ENCODE measurements around the gene DCAF8.

DNA sequence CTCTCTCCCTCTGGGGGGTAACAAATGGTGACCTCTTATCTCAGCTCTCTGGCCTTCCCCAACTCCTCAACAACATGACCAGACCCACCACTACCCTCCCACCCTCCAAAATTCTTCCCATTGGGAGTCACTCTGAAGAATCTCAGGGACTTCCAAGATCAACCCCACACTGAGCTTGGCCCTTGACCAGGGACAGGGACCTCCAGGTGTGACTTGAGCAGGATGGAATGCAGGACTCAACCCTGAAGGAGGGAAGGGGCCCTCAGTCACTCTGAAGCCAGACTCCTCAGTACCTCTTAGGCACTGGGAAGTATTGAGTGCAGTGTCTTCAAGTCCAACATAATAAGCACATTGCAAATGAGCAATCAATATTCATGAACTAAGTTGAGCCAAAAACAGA, 70.1 kb downstream of the DCAF8 start:
- TF ChIP-seq, protein P1, sequence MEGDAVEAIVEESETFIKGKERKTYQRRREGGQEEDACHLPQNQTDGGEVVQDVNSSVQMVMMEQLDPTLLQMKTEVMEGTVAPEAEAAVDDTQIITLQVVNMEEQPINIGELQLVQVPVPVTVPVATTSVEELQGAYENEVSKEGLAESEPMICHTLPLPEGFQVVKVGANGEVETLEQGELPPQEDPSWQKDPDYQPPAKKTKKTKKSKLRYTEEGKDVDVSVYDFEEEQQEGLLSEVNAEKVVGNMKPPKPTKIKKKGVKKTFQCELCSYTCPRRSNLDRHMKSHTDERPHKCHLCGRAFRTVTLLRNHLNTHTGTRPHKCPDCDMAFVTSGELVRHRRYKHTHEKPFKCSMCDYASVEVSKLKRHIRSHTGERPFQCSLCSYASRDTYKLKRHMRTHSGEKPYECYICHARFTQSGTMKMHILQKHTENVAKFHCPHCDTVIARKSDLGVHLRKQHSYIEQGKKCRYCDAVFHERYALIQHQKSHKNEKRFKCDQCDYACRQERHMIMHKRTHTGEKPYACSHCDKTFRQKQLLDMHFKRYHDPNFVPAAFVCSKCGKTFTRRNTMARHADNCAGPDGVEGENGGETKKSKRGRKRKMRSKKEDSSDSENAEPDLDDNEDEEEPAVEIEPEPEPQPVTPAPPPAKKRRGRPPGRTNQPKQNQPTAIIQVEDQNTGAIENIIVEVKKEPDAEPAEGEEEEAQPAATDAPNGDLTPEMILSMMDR (IDR thresholded peaks at IDR 0.05; ENCODE audit: insufficient read depth, low read depth, low read length): no peak
- TF ChIP-seq EZH2 (IDR thresholded peaks at IDR 0.05; ENCODE audit: insufficient read depth, low read length): no peak

All from astrocyte (in vitro differentiated cells and primary cell).